Activated CD8-positive, alpha-beta memory T cell treated with anti-CD3 and anti-CD28 coated beads for 1 hour (primary cell): ENCODE data around the gene SBK2.
"Not testable (repeated sequence)": the region's sequence is repeated elsewhere in the genome, so short reads cannot be mapped to it uniquely, and the experiment has no call there.

Source experiments
- DNase-seq, 2 donors: peaks; one replicate each; pipeline ENCODE4 v3.0.0-alpha.2; 2020; ENCODE audit warnings: low read depth in 1 of 2; ENCODE audit errors: extremely low read depth in 1 of 2

Gene SBK2

DNA sequence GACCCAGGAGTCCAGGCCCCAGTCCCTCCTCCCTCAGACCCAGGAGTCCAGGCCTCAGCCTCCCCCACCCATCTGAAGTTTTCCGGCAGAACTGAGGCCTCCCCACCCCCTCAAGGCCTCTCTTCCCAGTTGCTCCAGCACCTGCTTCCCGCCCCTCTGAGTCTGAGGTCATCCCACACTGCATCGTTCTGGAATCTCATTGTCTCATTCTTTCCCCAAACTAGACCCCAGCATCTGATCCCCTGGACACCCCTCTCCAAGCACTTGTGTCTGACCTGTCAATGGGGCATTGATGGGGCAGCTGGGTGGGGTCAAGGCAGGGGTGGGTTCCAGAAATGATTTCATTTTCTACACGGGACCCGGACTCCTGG lies 793 bp upstream of the SBK2 start:
- no peak for DNase-seq

DNA sequence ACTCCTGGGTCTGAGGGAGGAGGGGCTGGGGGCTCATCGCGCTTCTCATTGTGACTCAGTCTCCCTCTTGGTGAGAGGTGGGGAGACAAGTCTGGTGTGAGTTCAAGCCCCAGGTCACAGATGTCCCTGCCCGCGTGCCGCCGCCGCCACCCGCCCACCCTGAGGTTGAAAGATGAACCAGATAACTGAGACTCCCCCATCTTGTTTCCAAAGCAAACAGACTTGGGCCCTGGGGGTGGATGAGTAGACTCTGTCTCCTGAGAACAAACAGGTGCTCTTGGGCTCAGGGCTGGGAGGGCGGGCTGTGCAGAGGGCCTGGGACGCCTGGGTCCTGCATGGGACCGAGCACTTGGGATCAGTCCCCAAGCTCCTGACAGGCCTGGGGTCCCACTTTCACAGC lies 567 bp downstream of the SBK2 start:
- no peak for DNase-seq

DNA sequence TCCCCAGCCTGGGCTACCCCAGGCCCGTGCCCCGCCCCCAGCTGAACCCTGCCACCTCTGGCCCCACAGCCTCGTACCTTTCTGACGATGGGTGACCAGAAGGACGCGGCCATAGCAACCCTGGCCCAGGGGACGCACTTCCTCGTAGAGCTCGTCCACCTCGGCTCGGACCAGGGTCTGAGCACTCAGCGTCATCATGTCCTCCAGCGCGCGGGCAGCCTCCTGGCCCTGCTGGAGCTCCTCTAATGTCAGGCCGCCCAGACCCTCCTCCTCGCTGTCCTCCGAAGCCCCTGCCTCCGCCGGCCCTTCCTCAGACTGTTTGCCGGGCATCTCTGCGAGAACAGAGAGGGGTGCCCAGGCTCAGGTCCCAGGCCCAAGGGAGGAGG lies 975 bp downstream of the SBK2 start:
- DNase-seq, result no peak

DNA sequence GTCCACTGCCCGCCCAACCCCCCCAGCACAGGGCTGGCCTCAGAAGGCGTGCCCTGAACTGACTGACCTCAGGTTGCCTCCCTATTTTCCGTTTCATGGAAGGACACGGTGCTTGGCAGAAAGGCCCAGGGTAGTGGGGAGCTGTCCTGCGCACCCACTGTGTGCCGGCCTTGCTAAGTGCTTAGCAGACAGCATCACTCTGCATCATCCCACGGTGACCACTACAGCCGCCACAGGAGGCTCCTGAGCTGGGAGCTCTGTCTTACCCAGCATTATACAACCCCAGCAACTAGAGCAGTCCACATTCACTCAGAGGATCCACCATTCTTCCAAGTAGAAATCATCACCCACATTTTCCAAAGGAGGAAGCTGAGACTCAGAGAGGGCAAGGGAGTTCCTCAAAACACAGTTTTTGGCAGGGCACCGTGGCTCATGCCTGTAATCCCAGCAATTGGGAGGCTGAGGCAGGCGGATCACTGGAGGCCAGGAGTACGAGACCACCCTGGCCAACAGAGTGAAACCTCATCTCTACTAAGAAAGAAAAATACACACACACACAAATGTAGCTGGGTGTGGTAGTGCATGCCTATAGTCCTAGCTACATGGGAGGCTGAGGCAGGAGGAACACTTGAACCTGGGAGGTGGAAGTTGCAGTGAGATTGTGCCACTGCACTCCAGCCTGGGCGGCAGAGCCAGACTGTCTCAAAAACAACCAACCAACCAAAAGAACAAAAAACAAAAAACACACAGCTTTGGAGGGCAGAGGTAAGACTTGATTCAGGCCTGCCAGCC lies 1.6 kb downstream of the SBK2 start:
- no peak for DNase-seq

DNA sequence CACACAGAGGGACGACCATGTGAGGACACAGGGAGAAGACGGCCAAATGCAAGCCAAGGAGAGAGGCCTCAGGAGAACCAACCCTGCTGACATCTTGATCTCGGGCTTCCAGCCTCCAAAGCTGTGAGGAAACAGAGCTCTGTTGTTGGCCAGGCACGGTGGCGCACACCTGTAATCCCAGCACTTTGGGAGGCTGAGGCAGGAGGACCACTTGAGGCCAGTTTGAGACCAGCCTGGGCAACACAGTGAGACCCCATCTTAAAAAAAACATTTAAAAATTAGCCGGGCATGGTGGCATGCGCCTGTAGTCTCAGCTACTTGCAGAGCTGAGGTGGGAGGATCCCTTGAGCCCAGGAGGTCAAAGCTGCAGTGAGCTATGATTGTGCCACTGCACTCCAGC lies 2.7 kb downstream of the SBK2 start:
- DNase-seq, result not testable (repeated sequence)

DNA sequence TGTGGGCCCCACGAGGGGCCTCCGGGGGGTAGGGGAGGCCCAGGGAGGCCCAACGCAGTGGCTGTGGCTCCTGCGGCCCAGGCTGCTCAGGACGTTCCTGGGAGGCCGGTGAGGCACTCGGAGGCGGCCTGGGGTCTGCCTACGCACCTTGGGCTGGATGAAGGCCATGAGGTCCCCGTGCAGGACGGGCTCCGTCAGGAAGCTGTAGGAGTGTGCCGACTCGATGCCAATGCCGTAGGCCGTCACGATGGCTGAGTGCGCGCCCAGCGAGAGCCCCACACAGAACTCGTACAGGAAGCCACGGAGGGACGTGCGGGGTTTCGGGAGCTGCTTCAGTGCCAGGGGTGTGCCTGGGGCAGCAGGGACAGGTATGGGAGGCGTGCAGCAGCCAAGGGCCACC lies 5.9 kb downstream of the SBK2 start:
- DNase-seq, result no peak

DNA sequence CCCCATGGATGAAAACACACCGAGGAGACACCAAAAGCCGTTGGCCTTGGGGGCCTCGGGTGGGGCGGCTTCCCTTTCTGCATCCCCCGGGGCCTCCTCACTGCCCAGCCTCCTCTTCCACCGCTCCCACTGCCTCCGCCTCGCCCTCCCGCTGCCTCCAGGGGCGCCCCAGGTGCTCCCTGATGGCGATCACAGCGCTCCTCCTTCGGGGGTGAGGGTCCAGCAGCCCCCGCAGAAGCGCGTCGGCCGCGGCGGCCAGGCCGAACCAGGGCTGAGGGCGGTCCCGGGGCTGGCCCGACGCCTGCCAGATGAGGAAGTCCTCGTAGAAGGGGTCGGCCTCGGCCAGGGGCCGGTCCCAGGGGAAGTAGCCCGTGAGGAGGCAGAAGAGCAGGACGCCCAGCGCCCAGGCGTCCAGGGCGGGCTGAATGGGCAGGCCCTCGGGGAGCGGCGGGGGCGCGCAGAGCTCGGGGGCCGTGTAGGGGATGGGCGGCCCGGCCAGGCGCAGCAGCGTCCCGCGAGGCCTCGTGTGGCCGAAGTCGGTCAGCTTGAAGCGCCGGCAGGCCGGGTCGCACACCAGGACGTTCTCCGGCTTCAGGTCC lies 7.2 kb downstream of the SBK2 start:
- DNase-seq, result no peak

DNA sequence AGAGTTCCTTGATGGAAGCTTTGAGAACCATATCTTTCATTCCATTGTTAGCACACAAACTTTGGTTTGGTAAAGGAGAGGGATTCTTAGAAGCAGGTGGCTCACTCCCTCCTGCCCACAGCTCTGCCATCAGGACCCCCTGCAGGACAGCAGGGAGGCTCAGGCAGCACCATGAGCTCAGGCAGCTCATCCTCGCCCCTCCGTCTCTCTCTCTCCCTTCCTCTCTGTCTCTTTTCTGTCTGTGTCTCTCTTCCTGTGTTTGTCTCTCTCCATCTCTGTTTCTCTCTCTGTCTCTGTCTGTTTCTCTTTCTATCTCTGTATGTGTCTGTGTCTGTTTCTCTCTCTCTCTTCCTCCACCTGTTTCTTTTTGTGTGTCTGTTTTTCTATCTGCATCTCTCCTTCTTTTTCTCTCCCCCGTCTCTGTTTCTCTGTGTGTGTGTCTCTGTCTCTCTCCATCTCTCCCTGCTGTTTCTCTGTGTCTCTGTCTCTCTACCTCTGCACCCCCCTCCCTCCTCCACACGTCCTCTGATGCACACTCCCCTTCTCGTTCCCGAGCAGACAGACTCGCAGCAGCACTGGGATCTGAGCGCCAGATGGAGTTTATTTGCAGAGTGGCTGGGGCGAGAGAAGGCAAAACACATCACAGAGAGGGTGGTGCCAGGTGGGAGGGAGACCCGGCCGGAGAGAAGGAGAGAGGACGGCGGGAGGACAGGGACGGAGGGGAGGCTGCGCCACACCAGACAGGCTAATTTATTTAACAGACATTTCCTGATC lies 8.7 kb downstream of the SBK2 start:
- no peak for DNase-seq

DNA sequence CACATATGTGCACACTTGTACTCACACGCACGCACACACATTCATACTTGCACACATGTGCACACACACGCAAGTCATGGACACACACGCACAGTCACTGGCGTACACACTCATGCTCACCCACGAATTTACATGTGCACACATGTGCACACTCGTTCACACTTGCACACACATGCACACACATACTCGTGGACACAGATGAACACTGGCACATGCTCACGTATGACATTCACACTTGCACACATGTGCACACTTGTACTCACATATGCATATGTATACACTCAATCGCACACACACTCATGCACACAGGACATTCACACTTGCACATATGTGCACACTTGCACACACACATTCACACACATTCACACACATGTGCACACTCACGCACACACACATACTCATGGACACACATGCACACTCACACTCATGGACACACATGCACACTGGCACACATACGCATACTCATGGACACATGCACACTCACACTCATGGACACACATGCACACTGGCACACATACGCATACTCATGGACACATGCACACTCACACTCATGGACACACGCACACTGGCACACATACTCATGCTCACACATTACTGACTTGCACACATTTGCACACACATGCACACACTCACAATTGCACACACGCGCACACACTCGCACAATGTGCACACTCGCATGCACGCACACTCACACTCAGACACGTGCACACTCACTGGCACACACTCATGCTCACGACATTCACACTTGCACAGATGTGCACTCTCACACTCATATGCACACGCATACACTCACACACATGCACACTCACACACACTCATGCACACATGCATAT lies 9.5 kb downstream of the SBK2 start:
- DNase-seq, result no peak

DNA sequence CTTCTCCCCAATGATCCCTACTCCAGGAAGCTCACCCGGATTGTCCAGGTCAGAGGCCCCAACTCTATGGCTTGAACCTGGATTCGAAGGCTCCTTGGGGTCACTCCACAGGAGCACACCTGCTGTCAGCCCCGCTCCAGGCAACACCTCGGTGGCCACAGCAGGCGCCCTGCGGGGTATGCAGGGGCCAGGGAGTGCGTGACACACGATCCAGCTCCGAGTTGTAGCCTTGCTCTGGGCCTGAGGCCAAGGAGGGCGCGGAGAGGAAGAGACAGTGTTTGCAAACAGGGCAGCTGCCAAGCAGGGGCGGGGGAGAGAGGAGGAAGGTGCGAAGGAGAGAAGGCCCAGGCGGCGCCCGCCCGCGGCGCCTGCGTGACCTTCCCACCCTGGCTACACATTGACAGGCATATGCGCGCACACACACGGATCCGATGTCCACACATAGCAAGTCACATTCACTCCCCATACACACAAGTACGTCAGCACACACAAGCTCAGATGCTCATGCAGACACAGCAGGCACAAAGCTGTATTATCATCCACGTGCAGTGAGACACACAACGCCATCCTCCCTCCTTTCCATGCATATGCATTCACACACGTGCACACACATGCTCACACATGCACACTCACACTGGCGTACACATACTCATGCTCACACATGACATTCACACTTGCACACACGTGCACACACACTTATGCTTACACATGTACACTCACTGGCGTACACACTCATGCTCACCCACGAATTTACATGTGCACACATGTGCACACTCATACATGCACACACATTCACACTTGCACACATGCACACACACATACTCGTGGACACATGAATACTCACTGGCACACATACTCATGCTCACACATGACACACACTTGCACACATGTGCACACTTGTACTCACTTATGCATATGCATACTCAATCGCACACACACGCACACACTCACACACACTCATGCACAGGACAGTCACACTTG lies 10.4 kb downstream of the SBK2 start:
- DNase-seq, result no peak

DNA sequence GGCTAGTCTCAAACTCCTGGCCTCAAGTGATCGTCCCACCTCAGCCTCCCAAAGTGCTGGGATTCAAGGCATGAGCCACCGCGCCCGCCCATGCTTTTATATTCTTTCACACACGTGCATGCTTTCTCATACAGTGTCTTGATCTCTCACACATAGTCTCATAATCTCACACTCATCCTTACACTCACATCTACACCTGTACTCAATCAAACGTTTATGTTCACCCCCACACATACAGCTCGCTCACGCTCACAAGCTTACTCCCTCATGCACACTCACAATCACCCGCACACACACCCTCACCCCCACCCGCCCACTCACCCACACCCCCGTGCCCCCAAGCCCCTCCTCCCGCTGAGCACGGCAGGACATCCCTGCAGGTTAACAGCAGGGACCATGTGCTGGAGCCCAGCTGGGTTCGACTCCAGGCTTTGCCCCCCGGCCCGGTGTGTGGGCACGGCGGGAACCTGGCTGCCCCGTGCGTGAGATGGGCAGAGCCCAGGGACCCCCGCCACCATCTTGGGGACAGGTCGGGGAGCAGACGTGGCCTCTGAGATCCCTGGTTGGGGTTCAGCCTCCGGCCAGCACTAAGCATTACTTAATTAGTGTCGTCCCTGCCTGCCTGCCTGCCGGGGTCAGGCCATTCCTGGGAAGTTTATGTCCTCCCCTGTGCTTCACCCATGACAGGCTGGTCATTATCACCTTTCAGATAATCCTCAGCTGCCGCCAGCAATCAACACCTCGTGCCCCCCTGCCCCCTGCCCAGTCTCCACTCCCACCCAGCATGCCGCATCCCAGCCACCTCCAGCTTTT lies 11.4 kb downstream of the SBK2 start:
- no peak for DNase-seq

DNA sequence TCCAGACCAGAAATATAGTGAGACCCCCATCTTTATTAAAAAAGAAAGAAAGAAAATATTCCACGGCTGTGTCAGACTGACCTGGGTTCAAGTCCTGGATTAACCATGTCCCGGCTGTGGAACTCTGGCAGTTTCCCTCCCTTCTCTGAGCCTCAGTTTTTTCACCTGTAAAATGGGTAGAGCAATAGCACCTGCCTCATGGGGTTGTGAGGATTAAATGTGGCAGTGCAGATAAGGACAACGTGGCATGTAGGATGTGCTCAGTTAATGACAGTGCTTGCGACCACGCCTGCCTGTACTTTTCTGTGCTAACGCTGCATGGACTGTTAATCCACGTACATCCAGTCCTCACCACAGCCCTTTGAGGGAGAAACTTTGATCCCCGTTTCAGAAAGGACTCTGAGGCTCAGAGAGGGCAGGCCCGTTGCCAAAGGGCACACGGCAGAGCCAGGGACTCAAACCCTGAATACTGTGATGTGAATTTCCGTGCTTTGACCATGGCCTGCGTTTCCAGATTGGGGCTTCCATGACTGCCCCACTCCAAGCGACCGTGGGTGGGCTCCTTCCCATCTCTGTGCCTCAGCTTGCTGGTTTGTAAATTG lies 16.1 kb downstream of the SBK2 start:
- no peak for DNase-seq

DNA sequence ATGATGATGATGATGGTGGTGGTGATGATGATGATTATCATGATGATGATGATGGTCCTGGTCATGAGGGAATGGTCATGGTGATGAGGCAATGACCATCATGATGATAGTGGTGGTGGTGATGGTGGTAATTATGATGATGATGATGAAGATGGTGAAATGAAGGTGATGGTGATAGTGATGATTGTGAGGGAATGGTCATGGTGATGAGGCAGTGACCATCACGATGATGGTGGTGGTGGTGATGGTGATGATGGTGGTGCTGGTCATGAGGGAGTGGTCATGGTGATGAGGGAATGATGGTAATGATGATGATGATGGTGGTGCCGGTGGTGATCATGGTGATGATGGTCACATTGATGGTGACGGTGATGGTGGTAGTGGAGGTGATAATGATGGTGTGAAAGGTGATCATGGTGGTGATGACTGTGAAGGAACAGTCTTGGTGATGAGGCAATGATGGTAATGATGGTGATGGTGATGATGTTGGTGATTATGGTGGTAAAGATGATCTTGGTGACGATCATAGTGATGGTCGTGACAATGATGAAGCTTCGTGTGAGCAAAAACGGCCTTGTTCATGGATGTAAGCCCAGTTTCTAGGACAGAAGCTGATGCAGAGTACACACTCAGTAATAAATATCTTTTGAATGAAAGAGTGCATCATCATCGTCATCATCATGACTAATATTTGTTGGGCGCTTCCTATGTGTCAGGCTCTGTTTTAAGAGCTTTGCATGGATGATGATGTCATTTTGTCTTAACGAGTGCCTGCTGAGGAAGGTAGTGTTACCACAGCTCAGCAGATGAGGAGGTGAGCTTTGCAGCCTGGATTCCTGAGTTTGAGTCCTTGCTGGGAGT lies 17.3 kb downstream of the SBK2 start:
- DNase-seq, result no peak

DNA sequence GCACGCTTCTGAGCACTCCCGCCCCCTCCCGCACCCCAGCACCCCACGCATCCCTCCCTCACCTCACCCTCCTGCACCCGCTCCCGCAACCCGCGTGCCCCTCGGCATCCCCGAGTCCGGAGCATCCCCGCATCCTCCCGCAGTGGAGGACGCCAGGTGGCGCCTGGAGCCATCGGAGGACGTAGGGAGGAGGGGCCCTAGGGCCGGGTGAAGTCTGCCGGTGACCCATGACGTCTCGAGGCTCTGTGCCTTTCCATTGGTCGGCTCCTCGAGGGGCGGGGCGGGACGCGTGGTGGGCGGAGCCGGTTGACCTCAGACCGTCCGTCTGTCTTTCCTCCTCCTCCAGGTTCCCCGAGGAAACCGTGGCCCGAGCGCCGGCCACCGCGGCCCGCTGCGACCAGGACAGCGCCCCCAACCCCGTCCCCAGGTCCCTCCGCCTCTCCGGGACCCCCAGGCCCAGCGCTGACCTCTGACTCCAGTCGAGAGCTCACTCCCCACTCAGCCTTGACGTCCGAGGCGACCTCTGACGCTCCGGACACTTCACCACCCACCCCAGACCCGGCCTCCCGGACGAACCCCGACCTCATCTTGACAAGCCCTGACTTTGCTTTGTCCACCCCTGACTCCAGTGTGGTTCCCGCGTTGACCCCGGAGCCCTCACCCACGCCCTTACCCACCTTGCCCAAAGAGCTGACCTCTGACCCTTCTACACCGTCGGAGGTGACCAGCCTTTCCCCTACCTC lies 19.9 kb downstream of the SBK2 start:
- DNase-seq, result peak; percentile 78 to 88

DNA sequence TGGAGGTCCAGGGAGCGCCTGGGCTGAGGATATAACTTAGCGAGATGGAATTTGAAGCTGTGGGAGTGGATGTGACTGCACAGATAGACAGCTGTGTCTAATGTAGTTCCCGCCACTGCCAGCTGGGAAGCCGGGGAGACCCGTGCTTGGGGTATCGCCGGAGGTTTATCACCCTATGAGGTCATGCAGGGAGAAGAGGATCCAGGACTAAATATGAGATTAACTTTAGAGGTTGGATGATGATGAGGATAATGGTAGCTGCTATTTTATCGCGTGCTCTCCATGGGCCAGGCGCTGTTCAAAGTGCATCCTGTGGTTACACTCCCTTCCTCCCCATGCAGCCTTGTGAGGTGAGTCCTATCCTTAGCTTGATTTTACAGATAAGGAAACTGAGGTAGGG lies 28.8 kb downstream of the SBK2 start:
- no peak for DNase-seq

DNA sequence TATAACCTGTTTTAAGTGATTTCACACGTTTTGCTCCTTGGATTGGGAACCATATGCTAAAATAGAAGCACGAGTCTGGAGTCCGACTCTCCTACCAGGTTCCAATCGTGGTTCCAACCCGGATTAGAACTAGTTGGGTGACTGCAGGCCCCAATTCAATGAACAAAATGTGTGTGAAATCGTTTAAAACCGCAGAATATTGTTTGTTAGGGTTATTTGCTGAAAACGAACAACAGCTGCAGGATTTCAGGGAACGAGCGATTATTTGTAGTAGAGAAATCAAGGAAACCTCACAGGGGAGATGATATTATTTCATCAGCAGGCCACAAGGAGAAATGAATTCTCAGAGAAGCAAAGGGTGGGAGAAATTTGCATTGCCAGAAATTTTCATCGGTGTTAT lies 32.0 kb downstream of the SBK2 start:
- DNase-seq, result no peak

DNA sequence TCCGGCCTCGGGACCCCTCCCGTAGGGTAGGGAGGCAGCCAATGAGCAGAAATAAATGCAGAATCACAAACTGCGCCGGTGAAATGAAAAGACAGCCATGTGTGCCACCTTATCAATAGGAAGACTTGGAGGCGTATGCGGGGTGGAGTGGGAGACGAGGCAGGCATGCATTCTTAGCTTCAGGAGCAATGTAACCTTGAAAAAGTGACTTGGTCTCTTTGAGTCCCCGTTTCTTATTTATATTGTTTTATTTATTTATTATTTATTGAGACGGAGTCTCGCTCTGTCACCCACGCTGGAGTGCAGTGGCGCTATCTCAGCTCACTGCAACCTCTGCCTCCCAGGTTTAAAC lies 32.7 kb downstream of the SBK2 start:
- no peak for DNase-seq
